Suprapubic skin (tissue), 4 donors: ENCODE measurements around the gene MARCHF11. TPM values are rescaled to one million over a fixed set of nuclear protein-coding genes. Genes with fewer than 3 reads are reported as not detected.

Experiments used
- DNase-seq, 2 donors: peaks; one replicate each; pipeline ENCODE4 v3.0.0-alpha.2; 2019; ENCODE audit warnings: low spot score in 2 of 2
- H3K27ac ChIP-seq: fragments of 200-600 bp; sonication (generic); one replicate; pipeline ENCODE4 v1.5.1; 2019
- H3K27me3 ChIP-seq: fragments of 200-600 bp; sonication (generic); one replicate; pipeline ENCODE4 v1.5.1; 2019
- H3K36me3 ChIP-seq: fragments of 200-600 bp; sonication (generic); one replicate; pipeline ENCODE4 v1.5.1; 2019
- H3K4me1 ChIP-seq: fragments of 200-600 bp; sonication (generic); one replicate; pipeline ENCODE4 v1.5.1; 2019
- H3K4me3 ChIP-seq: fragments of 200-600 bp; sonication (generic); one replicate; pipeline ENCODE4 v1.5.1; 2019; ENCODE audit warnings: mild to moderate bottlenecking
- H3K9me3 ChIP-seq: fragments of 200-600 bp; sonication (generic); one replicate; pipeline ENCODE4 v1.5.1; 2019
- EP300 ChIP-seq: sonication (generic); formaldehyde crosslinking; IDR thresholded peaks from one replicate; pipeline ENCODE4 v1.6.1; 2017; ENCODE audit warnings: antibody characterized with exemption
- POLR2A ChIP-seq, 2 donors: fragments of 450-650 bp; IDR thresholded peaks; one replicate each; pipeline ENCODE4 v1.6.1; 2017; ENCODE audit warnings: antibody characterized with exemption in 2 of 2, mild to moderate bottlenecking in 2 of 2, moderate library complexity in 2 of 2
- POLR2AphosphoS5 ChIP-seq, 3 donors: sonication (generic); formaldehyde crosslinking; IDR thresholded peaks; one replicate each; pipeline ENCODE4 v1.6.1; 2017; ENCODE audit warnings: antibody characterized with exemption in 3 of 3
- WGBS: methylation state at CpG from one replicate; pipeline ENCODE4 v1.1.5; 2018; 5-methylcytosine and 5-hydroxymethylcytosine counted together
- total RNA-seq, 4 donors: library from RNA; depleted of rRNA; stranded (reverse); fragments of >200 nt; gene quantifications; one replicate each; pipeline ENCODE4 v1.1.0, GENCODE V29; 2016
- TF ChIP-seq, protein P1 (sequence below), 2 donors: fragments of 200-600 bp in 1 of 2; fragments of 450-650 bp in 1 of 2; sonication (generic) in 1 of 2; IDR thresholded peaks; one replicate each; pipeline ENCODE4 v1.5.1; 2016 to 2019; ENCODE audit warnings: antibody characterized with exemption in 2 of 2, mild to moderate bottlenecking in 1 of 2, moderate library complexity in 1 of 2

The MARCHF11 gene
- total RNA-seq, 4 donors from 2014 or later: not detected

DNA sequence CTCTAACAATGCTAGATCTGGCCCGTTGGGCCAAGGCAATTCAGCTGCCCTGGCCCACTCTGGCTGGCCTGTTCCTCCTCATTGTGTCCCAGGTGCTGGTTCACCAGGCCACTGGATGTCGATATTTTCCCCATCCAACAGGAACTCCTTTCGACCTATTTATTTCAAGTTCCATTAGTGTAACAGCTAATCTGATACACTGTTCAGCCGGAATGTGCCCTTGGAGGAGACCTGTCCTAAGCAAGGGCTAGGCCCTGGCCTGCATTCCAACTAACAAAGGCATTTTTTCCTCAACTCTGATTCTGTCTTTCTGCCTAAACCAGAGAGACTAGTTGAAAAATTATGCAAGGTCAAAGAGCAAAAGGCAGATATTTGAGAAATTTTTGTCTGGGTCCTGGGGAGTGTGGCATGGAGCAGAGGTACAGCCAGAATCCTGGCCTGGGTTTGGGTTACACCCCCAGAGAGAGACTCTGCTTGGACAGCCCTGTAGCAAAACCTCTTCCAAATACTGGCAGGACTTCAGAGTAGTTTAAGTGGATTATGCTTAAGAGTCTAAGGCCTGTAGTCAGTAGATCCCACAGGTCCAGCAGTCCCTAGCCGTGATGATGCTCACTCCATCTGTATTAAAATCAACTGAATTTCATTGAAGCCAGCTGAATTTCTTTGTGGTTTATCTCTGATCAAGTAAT is 36.1 kb downstream of the MARCHF11 start:
- TF ChIP-seq, protein P1, sequence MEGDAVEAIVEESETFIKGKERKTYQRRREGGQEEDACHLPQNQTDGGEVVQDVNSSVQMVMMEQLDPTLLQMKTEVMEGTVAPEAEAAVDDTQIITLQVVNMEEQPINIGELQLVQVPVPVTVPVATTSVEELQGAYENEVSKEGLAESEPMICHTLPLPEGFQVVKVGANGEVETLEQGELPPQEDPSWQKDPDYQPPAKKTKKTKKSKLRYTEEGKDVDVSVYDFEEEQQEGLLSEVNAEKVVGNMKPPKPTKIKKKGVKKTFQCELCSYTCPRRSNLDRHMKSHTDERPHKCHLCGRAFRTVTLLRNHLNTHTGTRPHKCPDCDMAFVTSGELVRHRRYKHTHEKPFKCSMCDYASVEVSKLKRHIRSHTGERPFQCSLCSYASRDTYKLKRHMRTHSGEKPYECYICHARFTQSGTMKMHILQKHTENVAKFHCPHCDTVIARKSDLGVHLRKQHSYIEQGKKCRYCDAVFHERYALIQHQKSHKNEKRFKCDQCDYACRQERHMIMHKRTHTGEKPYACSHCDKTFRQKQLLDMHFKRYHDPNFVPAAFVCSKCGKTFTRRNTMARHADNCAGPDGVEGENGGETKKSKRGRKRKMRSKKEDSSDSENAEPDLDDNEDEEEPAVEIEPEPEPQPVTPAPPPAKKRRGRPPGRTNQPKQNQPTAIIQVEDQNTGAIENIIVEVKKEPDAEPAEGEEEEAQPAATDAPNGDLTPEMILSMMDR (IDR thresholded peaks at IDR 0.05): no peak
- TF ChIP-seq POLR2AphosphoS5 (IDR thresholded peaks at IDR 0.05) (no peak), POLR2A (IDR thresholded peaks at IDR 0.05) (no peak), EP300 (no peak)
- Histone ChIP-seq H3K36me3 (no peaks in the 10 kb centered on the region), H3K27me3 (no peaks in the 10 kb centered on the region), H3K9me3 (peaks cover 2% of the 10 kb centered on the region), H3K27ac (peak overlapping the region; percentile 18), H3K4me1 (no peaks in the 10 kb centered on the region), H3K4me3 (no peak overlapping the region)
- WGBS: 61% methylated on average over 5 of the region's 5 CpGs
- no peak for DNase-seq

DNA sequence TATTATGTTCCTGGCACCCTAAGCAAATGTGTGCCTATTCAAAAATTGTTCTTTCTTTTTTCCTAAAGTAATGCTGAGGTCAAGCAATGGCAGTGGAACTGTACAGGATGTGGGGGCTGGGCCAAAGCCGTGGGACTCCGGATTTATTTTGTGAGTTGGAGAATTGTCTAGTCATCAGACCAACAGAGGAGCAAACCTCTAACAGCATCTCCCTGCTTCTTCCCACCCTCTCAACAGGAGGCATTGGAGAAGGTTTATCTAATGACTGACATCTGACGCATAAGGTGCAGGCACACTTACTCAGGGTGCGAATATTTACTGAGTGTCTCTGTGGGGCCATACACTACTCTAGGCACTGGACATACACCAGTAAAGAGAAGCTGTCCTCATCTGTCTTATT is 38.6 kb downstream of the MARCHF11 start:
- H3K27ac ChIP-seq: peak overlapping the region; percentile 72
- TF ChIP-seq, protein P1 (IDR thresholded peaks at IDR 0.05): no peak
- TF ChIP-seq POLR2AphosphoS5 (IDR thresholded peaks at IDR 0.05): no peak
- TF ChIP-seq POLR2A (IDR thresholded peaks at IDR 0.05): no peak
- TF ChIP-seq EP300: no peak
- no peaks in the 10 kb centered on the region for H3K36me3 ChIP-seq
- H3K4me1 ChIP-seq: no peaks in the 10 kb centered on the region
- DNase-seq: no peak
- H3K9me3 ChIP-seq: peaks cover 5% of the 10 kb centered on the region
- WGBS: 56% methylated on average over 4 of the region's 4 CpGs
- H3K4me3 ChIP-seq: no peak overlapping the region
- H3K27me3 ChIP-seq: no peaks in the 10 kb centered on the region

DNA sequence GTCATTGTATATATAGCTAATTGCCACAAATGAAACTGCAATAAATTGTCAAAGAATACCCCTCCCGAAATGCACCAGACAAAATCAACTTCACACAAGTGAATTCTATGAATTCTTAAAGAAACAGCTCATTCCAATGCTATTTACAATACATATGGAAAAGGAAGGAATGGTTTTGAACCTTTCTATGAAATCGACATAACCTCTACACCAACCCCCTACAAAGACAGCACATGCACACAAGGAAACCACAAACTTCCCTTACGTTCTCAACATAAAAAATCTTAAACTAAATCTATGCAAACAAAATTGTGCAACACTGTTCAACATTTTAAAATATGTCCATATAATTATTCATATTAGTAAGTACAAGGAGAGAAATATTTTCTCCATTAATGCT is 39.2 kb downstream of the MARCHF11 start:
- H3K27me3 ChIP-seq: no peaks in the 10 kb centered on the region
- DNase-seq: no peak
- WGBS: 71% methylated on average over 3 of the region's 3 CpGs
- no peaks in the 10 kb centered on the region for H3K4me1 ChIP-seq
- peaks cover 5% of the 10 kb centered on the region for H3K9me3 ChIP-seq
- no peaks in the 10 kb centered on the region for H3K36me3 ChIP-seq
- no peak overlapping the region for H3K4me3 ChIP-seq
- TF ChIP-seq EP300: no peak
- TF ChIP-seq, protein P1 (IDR thresholded peaks at IDR 0.05): no peak
- no peak for TF ChIP-seq POLR2AphosphoS5 (IDR thresholded peaks at IDR 0.05)
- TF ChIP-seq POLR2A (IDR thresholded peaks at IDR 0.05): no peak
- no peak overlapping the region for H3K27ac ChIP-seq

DNA sequence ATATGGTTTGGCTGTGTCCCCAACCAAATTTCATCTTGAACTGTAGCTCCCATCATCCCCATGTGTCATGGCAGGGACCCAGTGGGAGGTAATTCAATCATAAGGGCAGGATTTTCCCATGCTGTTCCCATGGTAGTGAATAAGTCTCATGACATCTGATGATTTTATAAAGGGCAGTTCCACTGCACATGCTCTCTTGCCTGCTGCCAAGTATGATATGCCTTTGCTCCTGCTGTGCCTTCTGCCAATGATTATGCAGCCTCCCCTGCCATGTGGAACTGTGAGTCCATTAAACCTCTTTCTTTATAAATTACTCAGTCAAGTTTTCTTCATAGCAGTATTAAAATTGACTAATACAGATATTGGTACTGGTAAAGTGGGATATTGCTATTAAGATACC is 42.4 kb downstream of the MARCHF11 start:
- Histone ChIP-seq H3K9me3 (peaks cover 5% of the 10 kb centered on the region), H3K27ac (no peak overlapping the region), H3K4me1 (no peaks in the 10 kb centered on the region), H3K4me3 (no peak overlapping the region), H3K27me3 (no peaks in the 10 kb centered on the region), H3K36me3 (no peaks in the 10 kb centered on the region)
- TF ChIP-seq POLR2A (IDR thresholded peaks at IDR 0.05) (no peak), EP300 (no peak), POLR2AphosphoS5 (IDR thresholded peaks at IDR 0.05) (no peak)
- TF ChIP-seq, protein P1 (IDR thresholded peaks at IDR 0.05): no peak
- no peak for DNase-seq

DNA sequence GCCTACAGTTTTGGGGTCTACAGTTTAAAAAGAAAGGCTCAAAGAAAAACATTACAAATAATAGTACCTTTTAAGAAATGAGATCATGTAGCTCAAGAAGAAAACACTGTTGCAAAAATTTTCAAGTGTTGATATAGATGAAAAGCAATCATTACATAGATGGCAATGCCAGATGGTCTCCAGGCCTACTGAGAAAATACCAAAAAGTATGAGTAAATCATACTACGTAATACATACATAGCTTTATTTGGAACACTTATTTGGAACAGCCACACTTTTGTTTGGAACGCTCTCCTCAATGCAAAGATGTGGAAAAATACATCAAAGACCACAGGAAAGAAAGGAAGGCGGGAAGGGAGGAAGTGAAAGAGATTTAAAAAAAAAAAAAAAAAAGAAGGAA is 44.1 kb downstream of the MARCHF11 start:
- WGBS: 72% methylated on average over 3 of the region's 3 CpGs
- Histone ChIP-seq H3K4me1 (no peaks in the 10 kb centered on the region), H3K27ac (no peak overlapping the region), H3K27me3 (no peaks in the 10 kb centered on the region), H3K4me3 (no peak overlapping the region), H3K36me3 (no peaks in the 10 kb centered on the region), H3K9me3 (peaks cover 5% of the 10 kb centered on the region)
- TF ChIP-seq POLR2A (IDR thresholded peaks at IDR 0.05): no peak
- no peak for TF ChIP-seq EP300
- no peak for TF ChIP-seq POLR2AphosphoS5 (IDR thresholded peaks at IDR 0.05)
- TF ChIP-seq, protein P1 (IDR thresholded peaks at IDR 0.05): no peak
- DNase-seq: no peak
